ENCODE data around the gene NRROS.

The NRROS gene

GRCh38 chr3:196695849-196696226, 56.3 kb downstream of the NRROS start:
- Histone ChIP-seq H3K9ac (ENCODE audit: low read depth in 1 of 2, low read length in 2 of 2) (no peak overlapping the region), H3K4me1 (ENCODE audit: control insufficient read depth in 1 of 2, insufficient read depth in 2 of 2, low read length in 2 of 2) (no peaks in the 10 kb centered on the region), H3K4me3 (ENCODE audit: low read depth in 1 of 2, low read length in 2 of 2) (no peak overlapping the region), H3K9me3 (ENCODE audit: control insufficient read depth in 1 of 2, low read length in 2 of 2) (no peaks in the 10 kb centered on the region), H3K27me3 (ENCODE audit: control insufficient read depth in 1 of 2, insufficient read depth in 2 of 2, low read length in 2 of 2) (no peaks in the 10 kb centered on the region), H3K36me3 (ENCODE audit: control insufficient read depth in 1 of 2, insufficient read depth in 2 of 2, low read length in 2 of 2) (no peaks in the 10 kb centered on the region), H3K27ac (ENCODE audit: low read depth, low read length) (no peak overlapping the region)

- Histone ChIP-seq H3K4me1 (ENCODE audit: control insufficient read depth in 1 of 2, insufficient read depth in 2 of 2, low read length in 2 of 2) (no peaks in the 10 kb centered on the region), H3K9ac (ENCODE audit: low read depth in 1 of 2, low read length in 2 of 2) (no peak overlapping the region), H3K9me3 (ENCODE audit: control insufficient read depth in 1 of 2, low read length in 2 of 2) (no peaks in the 10 kb centered on the region), H3K27me3 (ENCODE audit: control insufficient read depth in 1 of 2, insufficient read depth in 2 of 2, low read length in 2 of 2) (no peaks in the 10 kb centered on the region), H3K36me3 (ENCODE audit: control insufficient read depth in 1 of 2, insufficient read depth in 2 of 2, low read length in 2 of 2) (no peaks in the 10 kb centered on the region), H3K27ac (ENCODE audit: low read depth, low read length) (no peak overlapping the region), H3K4me3 (ENCODE audit: low read depth in 1 of 2, low read length in 2 of 2) (no peak overlapping the region)
These were observed 57.8 kb downstream of the NRROS start for GRCh38 chr3:196697270-196697669.

- Histone ChIP-seq H3K36me3 (ENCODE audit: control insufficient read depth in 1 of 2, insufficient read depth in 2 of 2, low read length in 2 of 2) (no peaks in the 10 kb centered on the region), H3K4me3 (ENCODE audit: low read depth in 1 of 2, low read length in 2 of 2) (no peak overlapping the region), H3K27ac (ENCODE audit: low read depth, low read length) (no peak overlapping the region), H3K9me3 (ENCODE audit: control insufficient read depth in 1 of 2, low read length in 2 of 2) (no peaks in the 10 kb centered on the region), H3K27me3 (ENCODE audit: control insufficient read depth in 1 of 2, insufficient read depth in 2 of 2, low read length in 2 of 2) (no peaks in the 10 kb centered on the region), H3K4me1 (ENCODE audit: control insufficient read depth in 1 of 2, insufficient read depth in 2 of 2, low read length in 2 of 2) (no peaks in the 10 kb centered on the region), H3K9ac (ENCODE audit: low read depth in 1 of 2, low read length in 2 of 2) (no peak overlapping the region)
These were observed 60.3 kb downstream of the NRROS start for GRCh38 chr3:196699749-196700148.

- H3K27ac ChIP-seq (ENCODE audit: low read depth, low read length): no peak overlapping the region
- no peaks in the 10 kb centered on the region for H3K9me3 ChIP-seq (ENCODE audit: control insufficient read depth in 1 of 2, low read length in 2 of 2)
- no peaks in the 10 kb centered on the region for H3K4me1 ChIP-seq (ENCODE audit: control insufficient read depth in 1 of 2, insufficient read depth in 2 of 2, low read length in 2 of 2)
- no peaks in the 10 kb centered on the region for H3K27me3 ChIP-seq (ENCODE audit: control insufficient read depth in 1 of 2, insufficient read depth in 2 of 2, low read length in 2 of 2)
- H3K9ac ChIP-seq (ENCODE audit: low read depth in 1 of 2, low read length in 2 of 2): no peak overlapping the region
- no peak overlapping the region for H3K4me3 ChIP-seq (ENCODE audit: low read depth in 1 of 2, low read length in 2 of 2)
- H3K36me3 ChIP-seq (ENCODE audit: control insufficient read depth in 1 of 2, insufficient read depth in 2 of 2, low read length in 2 of 2): no peaks in the 10 kb centered on the region
These were observed 61.3 kb downstream of the NRROS start for GRCh38 chr3:196700801-196701200.

- Histone ChIP-seq H3K27me3 (ENCODE audit: control insufficient read depth in 1 of 2, insufficient read depth in 2 of 2, low read length in 2 of 2) (no peaks in the 10 kb centered on the region), H3K36me3 (ENCODE audit: control insufficient read depth in 1 of 2, insufficient read depth in 2 of 2, low read length in 2 of 2) (no peaks in the 10 kb centered on the region), H3K27ac (ENCODE audit: low read depth, low read length) (no peak overlapping the region), H3K4me3 (ENCODE audit: low read depth in 1 of 2, low read length in 2 of 2) (no peak overlapping the region), H3K4me1 (ENCODE audit: control insufficient read depth in 1 of 2, insufficient read depth in 2 of 2, low read length in 2 of 2) (peaks cover 3% of the 10 kb centered on the region in 2 donors), H3K9me3 (ENCODE audit: control insufficient read depth in 1 of 2, low read length in 2 of 2) (no peaks in the 10 kb centered on the region), H3K9ac (ENCODE audit: low read depth in 1 of 2, low read length in 2 of 2) (no peak overlapping the region)
These were observed 66.8 kb downstream of the NRROS start for GRCh38 chr3:196706327-196706726.

GRCh38 chr3:196706731-196707130, 67.2 kb downstream of the NRROS start:
- Histone ChIP-seq H3K4me1 (ENCODE audit: control insufficient read depth in 1 of 2, insufficient read depth in 2 of 2, low read length in 2 of 2) (peaks cover 7% of the 10 kb centered on the region in 2 donors), H3K4me3 (ENCODE audit: low read depth in 1 of 2, low read length in 2 of 2) (no peak overlapping the region), H3K36me3 (ENCODE audit: control insufficient read depth in 1 of 2, insufficient read depth in 2 of 2, low read length in 2 of 2) (no peaks in the 10 kb centered on the region), H3K9ac (ENCODE audit: low read depth in 1 of 2, low read length in 2 of 2) (no peak overlapping the region), H3K27ac (ENCODE audit: low read depth, low read length) (no peak overlapping the region), H3K27me3 (ENCODE audit: control insufficient read depth in 1 of 2, insufficient read depth in 2 of 2, low read length in 2 of 2) (no peaks in the 10 kb centered on the region), H3K9me3 (ENCODE audit: control insufficient read depth in 1 of 2, low read length in 2 of 2) (no peaks in the 10 kb centered on the region)

- no peaks in the 10 kb centered on the region for H3K36me3 ChIP-seq (ENCODE audit: control insufficient read depth in 1 of 2, insufficient read depth in 2 of 2, low read length in 2 of 2)
- H3K27me3 ChIP-seq (ENCODE audit: control insufficient read depth in 1 of 2, insufficient read depth in 2 of 2, low read length in 2 of 2): no peaks in the 10 kb centered on the region
- no peak overlapping the region for H3K4me3 ChIP-seq (ENCODE audit: low read depth in 1 of 2, low read length in 2 of 2)
- peaks cover 7 to 8% of the 10 kb centered on the region in 2 donors for H3K4me1 ChIP-seq (ENCODE audit: control insufficient read depth in 1 of 2, insufficient read depth in 2 of 2, low read length in 2 of 2)
- no peak overlapping the region for H3K27ac ChIP-seq (ENCODE audit: low read depth, low read length)
- H3K9ac ChIP-seq (ENCODE audit: low read depth in 1 of 2, low read length in 2 of 2): no peak overlapping the region
- H3K9me3 ChIP-seq (ENCODE audit: control insufficient read depth in 1 of 2, low read length in 2 of 2): no peaks in the 10 kb centered on the region
These were observed 68.1 kb downstream of the NRROS start for GRCh38 chr3:196707566-196707965.

- no peaks in the 10 kb centered on the region for H3K36me3 ChIP-seq (ENCODE audit: control insufficient read depth in 1 of 2, insufficient read depth in 2 of 2, low read length in 2 of 2)
- no peak overlapping the region for H3K27ac ChIP-seq (ENCODE audit: low read depth, low read length)
- H3K4me1 ChIP-seq (ENCODE audit: control insufficient read depth in 1 of 2, insufficient read depth in 2 of 2, low read length in 2 of 2): peaks cover 13% of the 10 kb centered on the region in 2 donors
- H3K4me3 ChIP-seq (ENCODE audit: low read depth in 1 of 2, low read length in 2 of 2): no peak overlapping the region
- no peak overlapping the region for H3K9ac ChIP-seq (ENCODE audit: low read depth in 1 of 2, low read length in 2 of 2)
- H3K27me3 ChIP-seq (ENCODE audit: control insufficient read depth in 1 of 2, insufficient read depth in 2 of 2, low read length in 2 of 2): no peaks in the 10 kb centered on the region
- no peaks in the 10 kb centered on the region for H3K9me3 ChIP-seq (ENCODE audit: control insufficient read depth in 1 of 2, low read length in 2 of 2)
These were observed 69.0 kb downstream of the NRROS start for GRCh38 chr3:196708467-196708866.

All from duodenal mucosa (tissue), 2 donors.